ENCODE data around the gene E4F1. TPM values are rescaled to one million over a fixed set of nuclear protein-coding genes. Genes with fewer than 3 reads are reported as not detected.

E4F1 gene
- total RNA-seq, 1 experiment from 2014 or later = 41.6 TPM

DNA sequence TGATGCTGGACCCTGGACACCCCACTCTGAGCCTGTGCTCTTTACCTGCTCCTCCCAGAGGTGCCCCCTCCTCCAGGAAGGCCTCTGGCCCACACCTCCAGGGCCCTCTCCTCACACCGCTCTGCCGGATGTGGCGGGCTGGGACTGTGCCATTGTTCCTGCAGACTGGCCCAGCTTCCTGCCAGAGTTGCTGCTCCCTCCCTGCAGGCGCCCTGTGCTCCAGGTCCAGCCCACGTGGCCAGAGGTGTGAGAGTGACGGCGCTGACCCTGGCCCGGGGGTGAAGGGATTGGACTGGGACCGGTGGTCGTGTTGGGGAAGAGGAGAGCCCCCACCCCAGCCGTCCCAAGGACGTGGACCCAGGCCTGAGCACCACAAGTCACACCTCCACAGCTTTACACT is 5.7 kb downstream of the E4F1 start:
- Histone ChIP-seq H3K27ac (ENCODE audit: low read depth, low read length, poor library complexity, severe bottlenecking) (no peak overlapping the region), H3K4me3 (ENCODE audit: low read depth, low read length, poor library complexity, severe bottlenecking) (no peak overlapping the region), H3K9me3 (ENCODE audit: low read depth, low read length, poor library complexity, severe bottlenecking) (no peaks in the 10 kb centered on the region), H3K4me1 (ENCODE audit: insufficient read depth, low read length, poor library complexity, severe bottlenecking) (no peaks in the 10 kb centered on the region), H3K36me3 (ENCODE audit: insufficient read depth, low read length, poor library complexity, severe bottlenecking) (peaks cover 31% of the 10 kb centered on the region), H3K27me3 (replicated peaks; ENCODE audit: insufficient read depth, low read depth, low read length, poor library complexity) (no peaks in the 10 kb centered on the region)
- POLR2A ChIA-PET (ENCODE audit: low non-redundant PET) = no interaction called here
- intact Hi-C loops (cut with micrococcal nuclease; ENCODE audit: unreplicated experiment) = no loop called here
- CTCF ChIA-PET = no interaction called here
- TF ChIP-seq EZH2 (IDR thresholded peaks at IDR 0.05; ENCODE audit: borderline replicate concordance, low read depth, low read length, poor library complexity, severe bottlenecking) (no peak), CTCF (conservative IDR thresholded peaks at IDR 0.05; ENCODE audit: low read depth, low read length) (no peak)
- no peak for DNase-seq (ENCODE audit: low spot score)
- no TSS peak for BruUV-seq (replicated peaks)

DNA sequence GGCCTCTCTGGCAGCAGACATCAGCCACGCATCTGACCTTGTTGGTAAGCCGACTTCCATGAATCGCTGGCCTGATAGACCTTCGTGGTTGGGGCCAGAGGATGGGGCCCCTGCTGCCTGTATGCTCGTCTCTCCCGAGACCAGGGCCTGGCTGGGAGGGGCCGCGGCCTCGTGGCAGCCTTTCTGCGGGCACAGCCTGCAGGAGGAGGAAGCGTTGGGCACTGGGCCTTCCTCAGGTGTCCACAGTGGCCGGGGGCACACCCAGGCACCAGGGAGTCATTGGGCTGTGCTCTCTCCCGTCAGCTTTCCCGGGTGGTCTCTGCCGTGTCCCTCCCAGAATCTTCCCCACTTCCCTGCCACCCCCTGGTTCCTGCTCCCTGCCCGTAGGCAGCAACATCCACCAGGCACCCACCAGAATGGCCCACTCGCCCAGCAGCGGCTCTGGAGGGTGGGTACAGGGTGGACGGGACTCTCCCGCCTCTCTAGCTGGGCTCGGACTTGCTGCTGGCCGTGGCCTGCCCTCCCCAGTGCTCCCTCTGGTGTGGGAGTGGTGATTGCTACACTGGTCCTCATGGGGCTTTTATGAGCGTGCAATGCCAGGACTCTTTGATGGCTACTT is 6.3 kb downstream of the E4F1 start:
- ChIA-PET CTCF (no interaction called here), POLR2A (ENCODE audit: low non-redundant PET) (no interaction called here)
- Histone ChIP-seq H3K9me3 (ENCODE audit: low read depth, low read length, poor library complexity, severe bottlenecking) (no peaks in the 10 kb centered on the region), H3K27me3 (replicated peaks; ENCODE audit: insufficient read depth, low read depth, low read length, poor library complexity) (no peaks in the 10 kb centered on the region), H3K36me3 (ENCODE audit: insufficient read depth, low read length, poor library complexity, severe bottlenecking) (peaks cover 37% of the 10 kb centered on the region), H3K4me1 (ENCODE audit: insufficient read depth, low read length, poor library complexity, severe bottlenecking) (no peaks in the 10 kb centered on the region), H3K27ac (ENCODE audit: low read depth, low read length, poor library complexity, severe bottlenecking) (no peak overlapping the region), H3K4me3 (ENCODE audit: low read depth, low read length, poor library complexity, severe bottlenecking) (no peak overlapping the region)
- no peak for TF ChIP-seq CTCF (conservative IDR thresholded peaks at IDR 0.05; ENCODE audit: low read depth, low read length)
- no peak for TF ChIP-seq EZH2 (IDR thresholded peaks at IDR 0.05; ENCODE audit: borderline replicate concordance, low read depth, low read length, poor library complexity, severe bottlenecking)
- BruUV-seq (replicated peaks) = no TSS peak
- intact Hi-C loops (cut with micrococcal nuclease; ENCODE audit: unreplicated experiment) = no loop called here
- no peak for DNase-seq (ENCODE audit: low spot score)

DNA sequence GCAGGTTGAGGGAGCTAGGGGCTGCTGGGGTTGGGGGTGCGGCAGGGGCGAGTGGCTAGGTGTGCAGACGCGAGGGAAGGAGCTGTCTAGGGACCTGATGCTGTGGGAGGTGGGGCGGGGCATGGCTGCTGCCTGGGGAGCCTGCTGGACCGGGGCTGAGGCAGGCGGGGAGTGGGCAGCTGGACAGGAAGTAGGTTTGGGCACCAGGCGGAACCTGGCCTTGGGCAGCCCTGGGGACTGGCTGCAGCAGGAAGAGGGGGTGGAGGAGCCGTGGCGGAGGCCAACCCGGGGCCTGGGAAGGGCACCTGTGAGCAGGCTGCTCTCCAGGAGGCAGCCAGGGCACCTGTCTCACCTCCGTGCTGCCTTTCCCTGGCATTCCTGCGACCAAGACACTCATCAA is 7.0 kb downstream of the E4F1 start:
- CTCF ChIA-PET = no interaction called here

More for the DNA sequence above, 7.0 kb downstream of the E4F1 start:
- no peak for TF ChIP-seq EZH2 (IDR thresholded peaks at IDR 0.05; ENCODE audit: borderline replicate concordance, low read depth, low read length, poor library complexity, severe bottlenecking)
- no peak for TF ChIP-seq CTCF (conservative IDR thresholded peaks at IDR 0.05; ENCODE audit: low read depth, low read length)
- Histone ChIP-seq H3K36me3 (ENCODE audit: insufficient read depth, low read length, poor library complexity, severe bottlenecking) (peaks cover 40% of the 10 kb centered on the region), H3K4me3 (ENCODE audit: low read depth, low read length, poor library complexity, severe bottlenecking) (no peak overlapping the region), H3K9me3 (ENCODE audit: low read depth, low read length, poor library complexity, severe bottlenecking) (no peaks in the 10 kb centered on the region), H3K27ac (ENCODE audit: low read depth, low read length, poor library complexity, severe bottlenecking) (no peak overlapping the region), H3K27me3 (replicated peaks; ENCODE audit: insufficient read depth, low read depth, low read length, poor library complexity) (no peaks in the 10 kb centered on the region), H3K4me1 (ENCODE audit: insufficient read depth, low read length, poor library complexity, severe bottlenecking) (no peaks in the 10 kb centered on the region)
- intact Hi-C loops (cut with micrococcal nuclease; ENCODE audit: unreplicated experiment) = no loop called here
- DNase-seq (ENCODE audit: low spot score) = no peak
- POLR2A ChIA-PET (ENCODE audit: low non-redundant PET) = no interaction called here
- BruUV-seq (replicated peaks) = no TSS peak
